ENCODE results near the gene NAV3. TPM values are rescaled to one million over a fixed set of nuclear protein-coding genes. Genes with fewer than 3 reads are reported as not detected.

NAV3 gene
- total and polyA plus RNA-seq, 4 donors, result 0.25 to 40.3 (median 3.9) TPM

- DNase-seq (no peak), ATAC-seq (ENCODE audit: low FRiP score) (no peak)
- Histone ChIP-seq H3K27ac (ENCODE audit: low read depth in 1 of 2, low read length in 2 of 2) (no peak overlapping the region), H3K4me1 (ENCODE audit: control insufficient read depth in 1 of 2, insufficient read depth in 2 of 2, low read length in 2 of 2) (no peaks in the 10 kb centered on the region), H3K4me3 (ENCODE audit: low read length in 2 of 2) (no peak overlapping the region), H3K27me3 (ENCODE audit: control insufficient read depth in 1 of 2, insufficient read depth in 2 of 2, low read length in 1 of 2) (no peaks in the 10 kb centered on the region), H3K36me3 (ENCODE audit: control insufficient read depth in 1 of 2, insufficient read depth in 2 of 2, low read length in 1 of 2) (no peaks in the 10 kb centered on the region), H3K9me3 (ENCODE audit: control insufficient read depth, low read length) (no peaks in the 10 kb centered on the region)
- intact Hi-C loops (cut with DNase I), result no loop called here
- 91 to 92% methylated on average over 1 of the region's 1 CpG for WGBS, 2 donors
Measured at GRCh38 chr12:78164154-78164553, 333.5 kb downstream of the NAV3 start.

- H3K9me3 ChIP-seq (ENCODE audit: control insufficient read depth, low read length), result no peaks in the 10 kb centered on the region
- no peak overlapping the region for H3K27ac ChIP-seq (ENCODE audit: low read depth in 1 of 2, low read length in 2 of 2)
- intact Hi-C loops (cut with DNase I), result no loop called here
- ATAC-seq (ENCODE audit: low FRiP score), result no peak
- no peaks in the 10 kb centered on the region for H3K4me1 ChIP-seq (ENCODE audit: control insufficient read depth in 1 of 2, insufficient read depth in 2 of 2, low read length in 2 of 2)
- DNase-seq, result no peak
- H3K36me3 ChIP-seq (ENCODE audit: control insufficient read depth in 1 of 2, insufficient read depth in 2 of 2, low read length in 1 of 2), result no peaks in the 10 kb centered on the region
- no peaks in the 10 kb centered on the region for H3K27me3 ChIP-seq (ENCODE audit: control insufficient read depth in 1 of 2, insufficient read depth in 2 of 2, low read length in 1 of 2)
- 15 to 23% methylated on average over 3 of the region's 3 CpGs for WGBS, 2 donors
- no peak overlapping the region for H3K4me3 ChIP-seq (ENCODE audit: low read length in 2 of 2)
Measured at GRCh38 chr12:78167510-78167909, 336.8 kb downstream of the NAV3 start.

- DNase-seq, result no peak
- no peaks in the 10 kb centered on the region for H3K4me1 ChIP-seq (ENCODE audit: control insufficient read depth in 1 of 2, insufficient read depth in 2 of 2, low read length in 2 of 2)
- no peak for ATAC-seq (ENCODE audit: low FRiP score)
- H3K27me3 ChIP-seq (ENCODE audit: control insufficient read depth in 1 of 2, insufficient read depth in 2 of 2, low read length in 1 of 2), result no peaks in the 10 kb centered on the region
- intact Hi-C loops (cut with DNase I), result no loop called here
- H3K9me3 ChIP-seq (ENCODE audit: control insufficient read depth, low read length), result no peaks in the 10 kb centered on the region
- no peaks in the 10 kb centered on the region for H3K36me3 ChIP-seq (ENCODE audit: control insufficient read depth in 1 of 2, insufficient read depth in 2 of 2, low read length in 1 of 2)
- H3K27ac ChIP-seq (ENCODE audit: low read depth in 1 of 2, low read length in 2 of 2), result no peak overlapping the region
- no peak overlapping the region for H3K4me3 ChIP-seq (ENCODE audit: low read length in 2 of 2)
- WGBS, 2 donors, result 26 to 29% methylated on average over 1 of the region's 1 CpG
Measured at GRCh38 chr12:78171061-78171460, 340.4 kb downstream of the NAV3 start.

GRCh38 chr12:78176643-78177042 lies 345.9 kb downstream of the NAV3 start:
- H3K9me3 ChIP-seq (ENCODE audit: control insufficient read depth, low read length), result no peaks in the 10 kb centered on the region
- intact Hi-C loops (cut with DNase I), result no loop called here
- no peak overlapping the region for H3K4me3 ChIP-seq (ENCODE audit: low read length in 2 of 2)
- 89 to 97% methylated on average over 4 of the region's 4 CpGs for whole genome bisulfite sequencing, 2 donors
- ATAC-seq (ENCODE audit: low FRiP score), result no peak
- no peaks in the 10 kb centered on the region for H3K36me3 ChIP-seq (ENCODE audit: control insufficient read depth in 1 of 2, insufficient read depth in 2 of 2, low read length in 1 of 2)
- no peak for DNase-seq
- no peak overlapping the region for H3K27ac ChIP-seq (ENCODE audit: low read depth in 1 of 2, low read length in 2 of 2)
- H3K27me3 ChIP-seq (ENCODE audit: control insufficient read depth in 1 of 2, insufficient read depth in 2 of 2, low read length in 1 of 2), result no peaks in the 10 kb centered on the region
- H3K4me1 ChIP-seq (ENCODE audit: control insufficient read depth in 1 of 2, insufficient read depth in 2 of 2, low read length in 2 of 2), result no peaks in the 10 kb centered on the region

GRCh38 chr12:78177298-78177697 lies 346.6 kb downstream of the NAV3 start:
- Histone ChIP-seq H3K27me3 (ENCODE audit: control insufficient read depth in 1 of 2, insufficient read depth in 2 of 2, low read length in 1 of 2) (no peaks in the 10 kb centered on the region), H3K9me3 (ENCODE audit: control insufficient read depth, low read length) (no peaks in the 10 kb centered on the region), H3K27ac (ENCODE audit: low read depth in 1 of 2, low read length in 2 of 2) (no peak overlapping the region), H3K4me3 (ENCODE audit: low read length in 2 of 2) (no peak overlapping the region), H3K4me1 (ENCODE audit: control insufficient read depth in 1 of 2, insufficient read depth in 2 of 2, low read length in 2 of 2) (no peaks in the 10 kb centered on the region), H3K36me3 (ENCODE audit: control insufficient read depth in 1 of 2, insufficient read depth in 2 of 2, low read length in 1 of 2) (no peaks in the 10 kb centered on the region)
- intact Hi-C loops (cut with DNase I), result no loop called here
- no peak for DNase-seq
- no peak for ATAC-seq (ENCODE audit: low FRiP score)
- 92 to 93% methylated on average over 3 of the region's 3 CpGs for WGBS, 2 donors

GRCh38 chr12:78179346-78179745 lies 348.7 kb downstream of the NAV3 start:
- no peaks in the 10 kb centered on the region for H3K9me3 ChIP-seq (ENCODE audit: control insufficient read depth, low read length)
- H3K27me3 ChIP-seq (ENCODE audit: control insufficient read depth in 1 of 2, insufficient read depth in 2 of 2, low read length in 1 of 2), result no peaks in the 10 kb centered on the region
- DNase-seq (no peak), ATAC-seq (ENCODE audit: low FRiP score) (no peak)
- no peaks in the 10 kb centered on the region for H3K36me3 ChIP-seq (ENCODE audit: control insufficient read depth in 1 of 2, insufficient read depth in 2 of 2, low read length in 1 of 2)
- no peak overlapping the region for H3K27ac ChIP-seq (ENCODE audit: low read depth in 1 of 2, low read length in 2 of 2)
- H3K4me3 ChIP-seq (ENCODE audit: low read length in 2 of 2), result no peak overlapping the region
- intact Hi-C loops (cut with DNase I), result no loop called here
- H3K4me1 ChIP-seq (ENCODE audit: control insufficient read depth in 1 of 2, insufficient read depth in 2 of 2, low read length in 2 of 2), result no peaks in the 10 kb centered on the region
- 68 to 76% methylated on average over 6 of the region's 6 CpGs for WGBS, 2 donors

GRCh38 chr12:78181544-78182162 lies 351.0 kb downstream of the NAV3 start:
- Histone ChIP-seq H3K4me3 (ENCODE audit: low read length in 2 of 2) (no peak overlapping the region), H3K27me3 (ENCODE audit: control insufficient read depth in 1 of 2, insufficient read depth in 2 of 2, low read length in 1 of 2) (no peaks in the 10 kb centered on the region), H3K27ac (ENCODE audit: low read depth in 1 of 2, low read length in 2 of 2) (no peak overlapping the region), H3K36me3 (ENCODE audit: control insufficient read depth in 1 of 2, insufficient read depth in 2 of 2, low read length in 1 of 2) (no peaks in the 10 kb centered on the region), H3K4me1 (ENCODE audit: control insufficient read depth in 1 of 2, insufficient read depth in 2 of 2, low read length in 2 of 2) (no peaks in the 10 kb centered on the region), H3K9me3 (ENCODE audit: control insufficient read depth, low read length) (no peaks in the 10 kb centered on the region)
- ATAC-seq (ENCODE audit: low FRiP score), result no peak
- WGBS, 2 donors, result 20 to 38% methylated on average over 3 of the region's 3 CpGs
- intact Hi-C loops (cut with DNase I), result no loop called here
- DNase-seq, result no peak

- Histone ChIP-seq H3K36me3 (ENCODE audit: control insufficient read depth in 1 of 2, insufficient read depth in 2 of 2, low read length in 1 of 2) (no peaks in the 10 kb centered on the region), H3K27ac (ENCODE audit: low read depth in 1 of 2, low read length in 2 of 2) (no peak overlapping the region), H3K9me3 (ENCODE audit: control insufficient read depth, low read length) (no peaks in the 10 kb centered on the region), H3K4me3 (ENCODE audit: low read length in 2 of 2) (no peak overlapping the region), H3K27me3 (ENCODE audit: control insufficient read depth in 1 of 2, insufficient read depth in 2 of 2, low read length in 1 of 2) (no peaks in the 10 kb centered on the region), H3K4me1 (ENCODE audit: control insufficient read depth in 1 of 2, insufficient read depth in 2 of 2, low read length in 2 of 2) (no peaks in the 10 kb centered on the region)
- intact Hi-C loops (cut with DNase I), result no loop called here
- ATAC-seq (ENCODE audit: low FRiP score) (no peak), DNase-seq (no peak)
Measured at GRCh38 chr12:78183824-78184223, 353.1 kb downstream of the NAV3 start.

GRCh38 chr12:78185109-78185508 lies 354.4 kb downstream of the NAV3 start:
- ATAC-seq (ENCODE audit: low FRiP score), result no peak
- Histone ChIP-seq H3K36me3 (ENCODE audit: control insufficient read depth in 1 of 2, insufficient read depth in 2 of 2, low read length in 1 of 2) (no peaks in the 10 kb centered on the region), H3K27me3 (ENCODE audit: control insufficient read depth in 1 of 2, insufficient read depth in 2 of 2, low read length in 1 of 2) (no peaks in the 10 kb centered on the region), H3K4me1 (ENCODE audit: control insufficient read depth in 1 of 2, insufficient read depth in 2 of 2, low read length in 2 of 2) (no peaks in the 10 kb centered on the region), H3K9me3 (ENCODE audit: control insufficient read depth, low read length) (no peaks in the 10 kb centered on the region), H3K4me3 (ENCODE audit: low read length in 2 of 2) (no peak overlapping the region), H3K27ac (ENCODE audit: low read depth in 1 of 2, low read length in 2 of 2) (no peak overlapping the region)
- no peak for DNase-seq
- intact Hi-C loops (cut with DNase I), result no loop called here

Measured in aorta (tissue), 5 donors.